ENCODE measurements around the gene LDB1.

Gene LDB1

GRCh38 chr10:102112210-102112817, 7.9 kb downstream of the LDB1 start:
- no peak for DNase-seq

- DNase-seq, result no peak
Measured at GRCh38 chr10:102111276-102111675, 8.9 kb downstream of the LDB1 start.

GRCh38 chr10:102109166-102110116, 10.7 kb downstream of the LDB1 start:
- no peak for DNase-seq

- DNase-seq, result no peak
Measured at GRCh38 chr10:102106998-102107397, 13.2 kb downstream of the LDB1 start.

- no peak for DNase-seq
Measured at GRCh38 chr10:102102421-102102820, 17.7 kb downstream of the LDB1 start.

GRCh38 chr10:102101152-102101551, 19.0 kb downstream of the LDB1 start:
- DNase-seq, result no peak

- DNase-seq, result no peak
Measured at GRCh38 chr10:102096449-102096848, 23.7 kb downstream of the LDB1 start.

GRCh38 chr10:102090772-102091171, 29.4 kb downstream of the LDB1 start:
- no peak for DNase-seq

GRCh38 chr10:102086196-102086595, 34.0 kb downstream of the LDB1 start:
- DNase-seq, result no peak

- no peak for DNase-seq
Measured at GRCh38 chr10:102085336-102085735, 34.8 kb downstream of the LDB1 start.

GRCh38 chr10:102083541-102083940, 36.6 kb downstream of the LDB1 start:
- no peak for DNase-seq

GRCh38 chr10:102072673-102073527, 47.3 kb downstream of the LDB1 start:
- peak; percentile 73 for DNase-seq

- no peak for DNase-seq
Measured at GRCh38 chr10:102069071-102069470, 51.1 kb downstream of the LDB1 start.

GRCh38 chr10:102068216-102068615, 52.0 kb downstream of the LDB1 start:
- DNase-seq, result no peak

GRCh38 chr10:102067091-102067916, 52.9 kb downstream of the LDB1 start:
- DNase-seq, result no peak

- no peak for DNase-seq
Measured at GRCh38 chr10:102066399-102067088, 53.6 kb downstream of the LDB1 start.

- DNase-seq, result no peak
Measured at GRCh38 chr10:102065561-102066398, 54.4 kb downstream of the LDB1 start.

- DNase-seq, result peak; percentile 88
Measured at GRCh38 chr10:102064868-102065560, 55.2 kb downstream of the LDB1 start, which contains the start of gene HPS6. HPS6 (plus strand) TSS chr10:102065349; CDS start chr10:102065475, 126 bp downstream.

GRCh38 chr10:102064503-102064867, 55.7 kb downstream of the LDB1 start:
- no peak for DNase-seq

GRCh38 chr10:102059987-102060386, 60.2 kb downstream of the LDB1 start:
- DNase-seq, result no peak

Measured in CD4-positive, alpha-beta T cell treated with Interleukin-15 for 1 hour (primary cell).